HL-60 (cell line): ENCODE results near the gene WNT6.

Experiments
- DNase-seq, 2 experiments: peaks; one replicate each; pipeline ENCODE4 v3.0.0-alpha.2; 2010 to 2020; ENCODE audit warnings: low read depth in 1 of 2, low spot score in 1 of 2
- H3K27ac ChIP-seq: fragments of 250-450 bp; sonication (Bioruptor Pico); replicated peaks from 2 replicates; pipeline ENCODE4 v1.5.1; 2020; ENCODE audit warnings: mild to moderate bottlenecking, moderate library complexity
- H3K27me3 ChIP-seq: fragments of 250-450 bp; sonication (Bioruptor Pico); 2 replicates; pipeline ENCODE4 v1.5.1; 2021; ENCODE audit warnings: mild to moderate bottlenecking, moderate library complexity; ENCODE audit not compliant: insufficient read depth, poor library complexity, severe bottlenecking
- H3K4me3 ChIP-seq: replicated peaks from 2 replicates; pipeline ENCODE4 v1.5.1; 2011; ENCODE audit warnings: mild to moderate bottlenecking, control low read depth, low read length; ENCODE audit not compliant: insufficient read depth
- CTCF ChIP-seq: IDR thresholded peaks from one replicate; pipeline ENCODE4 v1.5.1; 2011; ENCODE audit warnings: low read length, control low read depth, inconsistent platforms; ENCODE audit not compliant: insufficient read depth
- GABPA ChIP-seq: IDR thresholded peaks from 2 replicates; pipeline ENCODE4 v1.6.1; 2012; ENCODE audit warnings: low read depth
- POLR2AphosphoS5 ChIP-seq: IDR thresholded peaks from 2 replicates; pipeline ENCODE4 v1.6.1; 2012; ENCODE audit warnings: low read depth
- REST ChIP-seq: IDR thresholded peaks from 2 replicates; pipeline ENCODE4 v1.6.1; 2012; ENCODE audit warnings: low read depth; ENCODE audit not compliant: insufficient replicate concordance
- SPI1 ChIP-seq: IDR thresholded peaks from 2 replicates; pipeline ENCODE4 v1.6.1; 2012; ENCODE audit warnings: low read depth, mild to moderate bottlenecking, borderline replicate concordance

Gene WNT6

GRCh38 chr2:218898109-218898878 lies 38.7 kb downstream of the WNT6 start:
- TF ChIP-seq REST = no peak
- no peak for TF ChIP-seq POLR2AphosphoS5
- TF ChIP-seq SPI1 = no peak
- TF ChIP-seq CTCF = peak; percentile 70
- no peak for TF ChIP-seq GABPA
- no peak overlapping the region for H3K27ac ChIP-seq
- no peak overlapping the region for H3K4me3 ChIP-seq
- DNase-seq = peak in 1 of 2 experiments; percentile 53
- H3K27me3 ChIP-seq = peaks cover 58% of the 10 kb centered on the region

- H3K4me3 ChIP-seq = no peak overlapping the region
- TF ChIP-seq SPI1 (no peak), POLR2AphosphoS5 (no peak), CTCF (no peak), GABPA (no peak), REST (no peak)
- peaks cover 57% of the 10 kb centered on the region for H3K27me3 ChIP-seq
- no peak for DNase-seq
- no peak overlapping the region for H3K27ac ChIP-seq
Observed at GRCh38 chr2:218899147-218899546, 39.5 kb downstream of the WNT6 start.

- no peak for DNase-seq
- no peak overlapping the region for H3K27ac ChIP-seq
- no peak for TF ChIP-seq SPI1
- TF ChIP-seq POLR2AphosphoS5 = no peak
- no peak for TF ChIP-seq REST
- no peak for TF ChIP-seq CTCF
- TF ChIP-seq GABPA = no peak
- H3K4me3 ChIP-seq = no peak overlapping the region
- peaks cover 37% of the 10 kb centered on the region for H3K27me3 ChIP-seq
Observed at GRCh38 chr2:218902427-218902826, 42.8 kb downstream of the WNT6 start.
